GM10248 (cell line): ENCODE measurements around the gene BEST1.
"Not testable (repeated sequence)": the region's sequence is repeated elsewhere in the genome, so short reads cannot be mapped to it uniquely, and the experiment has no call there.

ENCODE experiments used
- CTCF ChIA-PET: fragments of 300-600 bp; sonication (Branson Sonifier 250); formaldehyde crosslinking; extraction: SDS; loops from one replicate; lab custom pipeline; 2021; ENCODE audit warnings: antibody characterized with exemption; lab: Yijun Ruan, JAX
- POLR2A ChIA-PET: fragments of 350-650 bp; sonication (Branson Sonifier 250); formaldehyde crosslinking; extraction: SDS; loops from one replicate; lab custom pipeline; 2020; ENCODE audit warnings: antibody characterized with exemption; lab: Yijun Ruan, JAX
- DNase-seq: peaks from one replicate; pipeline ENCODE4 v3.0.0; 2012; ENCODE audit errors: extremely low spot score
- CTCF ChIP-seq: IDR thresholded peaks from 2 replicates; pipeline ENCODE4 v1.5.1; 2012; ENCODE audit warnings: mild to moderate bottlenecking, low read depth; ENCODE audit errors: extremely low read depth, missing control alignments, control extremely low read depth

BEST1 gene

GRCh38 chr11:61961570-61962212 lies 11.5 kb downstream of the BEST1 start:
- ChIA-PET POLR2A (interaction anchor here (2.0 kb wide), 1 partner anchor 10 kb away, joined by 6 read pairs; no protein-coding TSS in a partner anchor), CTCF (interaction anchor here (1.0 to 5.1 kb wide), 8 partner anchors 9 to 120 kb away, joined by 3 to 39 read pairs (median 5); partner anchors contain the start of gene BEST1)
- DNase-seq, result peak; percentile 3
- TF ChIP-seq CTCF, result no peak

GRCh38 chr11:61962213-61963015 lies 12.3 kb downstream of the BEST1 start:
- no peak for DNase-seq

GRCh38 chr11:61963016-61963281 lies 12.8 kb downstream of the BEST1 start:
- POLR2A ChIA-PET, result interaction anchor here (1.2 to 2.0 kb wide), 2 partner anchors 8 to 19 kb away, joined by 3 to 6 read pairs; no protein-coding TSS in a partner anchor
- TF ChIP-seq CTCF, result no peak
- no peak for DNase-seq
- CTCF ChIA-PET, result interaction anchor here (1.0 to 5.1 kb wide), 7 partner anchors 16 to 123 kb away, joined by 3 to 39 read pairs (median 5); no protein-coding TSS in a partner anchor

More at GRCh38 chr11:61962213-61963015, 12.3 kb downstream of the BEST1 start:
- no peak for TF ChIP-seq CTCF
- ChIA-PET POLR2A (interaction anchor here (2.0 kb wide), 1 partner anchor 9 kb away, joined by 6 read pairs; no protein-coding TSS in a partner anchor), CTCF (interaction anchor here (1.0 to 5.1 kb wide), 9 partner anchors 9 to 124 kb away, joined by 3 to 39 read pairs (median 4); no protein-coding TSS in a partner anchor)

GRCh38 chr11:61963282-61964057 lies 13.3 kb downstream of the BEST1 start:
- TF ChIP-seq CTCF, result no peak
- ChIA-PET POLR2A (interaction anchor here (1.2 to 2.0 kb wide), 2 partner anchors 8 to 18 kb away, joined by 3 to 6 read pairs; no protein-coding TSS in a partner anchor), CTCF (interaction anchor here (1.1 to 5.1 kb wide), 6 partner anchors 9 to 122 kb away, joined by 3 to 39 read pairs (median 4); no protein-coding TSS in a partner anchor)
- DNase-seq, result no peak

GRCh38 chr11:61964058-61964665 lies 14.0 kb downstream of the BEST1 start:
- ChIA-PET CTCF (interaction anchor here (0.7 to 5.1 kb wide), 5 partner anchors 8 to 118 kb away, joined by 3 to 39 read pairs (median 4); no protein-coding TSS in a partner anchor), POLR2A (interaction anchor here (1.2 kb wide), 1 partner anchor 17 kb away, joined by 3 read pairs; no protein-coding TSS in a partner anchor)
- no peak for TF ChIP-seq CTCF
- no peak for DNase-seq

- CTCF ChIA-PET, result interaction anchor here (0.7 to 1.9 kb wide), 5 partner anchors 17 to 117 kb away, joined by 3 to 12 read pairs (median 5); no protein-coding TSS in a partner anchor
- POLR2A ChIA-PET, result interaction anchor here (1.5 to 3.5 kb wide), 3 partner anchors 14 to 149 kb away, joined by 4 to 16 read pairs (median 5); no protein-coding TSS in a partner anchor
- not testable (repeated sequence) for DNase-seq
Observed at GRCh38 chr11:61964666-61965271, 14.6 kb downstream of the BEST1 start.
